H1 (cell line): ENCODE results near the gene PPM1D. TPM values are rescaled to one million over a fixed set of nuclear protein-coding genes. Genes with fewer than 3 reads are reported as not detected.

Experiments
- CTCF ChIA-PET: fragments of 300-600 bp; sonication (Branson Sonifier 250); formaldehyde crosslinking; loops from one replicate; lab custom pipeline; 2021; ENCODE audit not compliant: partially characterized antibody; lab: Charles Lee
- POLR2A ChIA-PET: fragments of 300-600 bp; sonication (Branson Sonifier 250); formaldehyde crosslinking; loops from one replicate; lab custom pipeline; 2021; ENCODE audit warnings: inconsistent platforms; ENCODE audit not compliant: partially characterized antibody; lab: Charles Lee
- DNase-seq, 2 experiments: peaks; one replicate each; pipeline versions ENCODE4 v3.0.0 to v3.0.0-alpha.2; 2010 to 2022; ENCODE audit warnings: low spot score in 2 of 2, low read depth in 1 of 2, mixed read lengths in 1 of 2
- FAIRE-seq: peaks from 2 replicates; lab custom pipeline; 2011; peaks lifted over from hg19 to GRCh38; lab: Jason Lieb, UNC
- H2AFZ ChIP-seq: 2 replicates; pipeline ENCODE4 v1.8.1; 2012; ENCODE audit warnings: low read length, inconsistent platforms
- H2AK5ac ChIP-seq: 2 replicates; pipeline ENCODE4 v1.6.1; 2013; ENCODE audit warnings: low read depth, low read length
- H2BK120ac ChIP-seq: replicated peaks from 2 replicates; pipeline ENCODE3; 2013; ENCODE audit warnings: low read depth, low read length, inconsistent platforms
- H2BK12ac ChIP-seq: 2 replicates; pipeline ENCODE4 v1.6.1; 2013; ENCODE audit warnings: low read depth, low read length
- H2BK15ac ChIP-seq: 2 replicates; pipeline ENCODE4 v1.6.1; 2013; ENCODE audit warnings: low read length
- H2BK20ac ChIP-seq: 2 replicates; pipeline ENCODE4 v1.6.1; 2013; ENCODE audit warnings: low read length
- H2BK5ac ChIP-seq: 2 replicates; pipeline ENCODE4 v1.6.1; 2013; ENCODE audit warnings: low read depth, low read length
- H3K14ac ChIP-seq: 2 replicates; pipeline ENCODE4 v1.6.1; 2013; ENCODE audit warnings: inconsistent platforms; ENCODE audit not compliant: insufficient read length
- H3K18ac ChIP-seq: 2 replicates; pipeline ENCODE4 v1.6.1; 2013; ENCODE audit warnings: low read length; ENCODE audit errors: extremely low read depth
- H3K23ac ChIP-seq: 2 replicates; pipeline ENCODE4 v1.6.1; 2013; ENCODE audit warnings: inconsistent platforms; ENCODE audit not compliant: insufficient read length
- H3K23me2 ChIP-seq: 2 replicates; pipeline ENCODE4 v1.6.1; 2013; ENCODE audit warnings: low read depth, low read length
- H3K27ac ChIP-seq: 2 replicates; pipeline ENCODE4 v1.6.1; 2011; ENCODE audit warnings: low read depth, low read length, inconsistent platforms
- H3K27me3 ChIP-seq, 4 experiments: replicated peaks in 1 of 4; 1 replicate in 1 of 4; 2 replicates in 3 of 4; pipeline versions ENCODE4 v1.6.1 to v1.8.1; 2011 to 2013; ENCODE audit warnings: low read length in 3 of 4, mild to moderate bottlenecking in 3 of 4, inconsistent platforms in 2 of 4, mixed read lengths in 2 of 4, moderate library complexity in 1 of 4; ENCODE audit not compliant: control insufficient read depth in 3 of 4, insufficient read depth in 3 of 4; ENCODE audit errors: extremely low read depth in 1 of 4
- H3K36me3 ChIP-seq, 4 experiments: 2 replicates each; pipeline versions ENCODE4 v1.6.1 to v1.8.1; 2011 to 2013; ENCODE audit warnings: mild to moderate bottlenecking in 4 of 4, low read length in 3 of 4, moderate library complexity in 2 of 4, control low read depth in 1 of 4, inconsistent platforms in 1 of 4; ENCODE audit not compliant: insufficient read depth in 4 of 4, control insufficient read depth in 2 of 4
- H3K4ac ChIP-seq: replicated peaks from 2 replicates; pipeline ENCODE3; 2013; ENCODE audit warnings: low read length, low read depth, mixed read lengths, inconsistent platforms; ENCODE audit not compliant: insufficient read length
- H3K4me1 ChIP-seq, 4 experiments: replicated peaks in 1 of 4; 1 replicate in 1 of 4; 2 replicates in 3 of 4; pipeline versions ENCODE4 v1.6.1 to v1.8.1; 2011 to 2013; ENCODE audit warnings: low read length in 3 of 4, inconsistent platforms in 2 of 4, mixed read lengths in 1 of 4; ENCODE audit not compliant: insufficient read depth in 4 of 4, control insufficient read depth in 3 of 4
- H3K4me2 ChIP-seq, 2 experiments: 2 replicates each; pipeline versions ENCODE4 v1.6.1 to v1.8.1; 2011 to 2013; ENCODE audit warnings: low read depth in 2 of 2, low read length in 2 of 2, control low read depth in 1 of 2, inconsistent platforms in 1 of 2, mild to moderate bottlenecking in 1 of 2; ENCODE audit not compliant: insufficient read depth in 1 of 2
- H3K4me3 ChIP-seq, 4 experiments: fragments of 200-600, 300-600 bp in 1 of 4; sonication (generic), shearing (Covaris generic), sonication (Bioruptor Twin) in 1 of 4; 2 replicates each; pipeline versions ENCODE4 v1.5.1 to v1.8.1; 2011 to 2016; ENCODE audit warnings: low read length in 4 of 4, low read depth in 3 of 4, control low read depth in 2 of 4, inconsistent platforms in 2 of 4, mild to moderate bottlenecking in 2 of 4, mixed read lengths in 1 of 4, moderate library complexity in 1 of 4; ENCODE audit not compliant: insufficient read depth in 2 of 4; ENCODE audit errors: extremely low read depth in 1 of 4
- H3K56ac ChIP-seq: replicated peaks from 2 replicates; pipeline ENCODE3; 2013; ENCODE audit warnings: low read depth, mild to moderate bottlenecking, mixed read lengths, low read length, inconsistent platforms; ENCODE audit not compliant: insufficient read length
- H3K79me1 ChIP-seq: 2 replicates; pipeline ENCODE4 v1.6.1; 2013; ENCODE audit warnings: low read depth, low read length, control low read depth
- H3K79me2 ChIP-seq, 2 experiments: 2 replicates each; pipeline versions ENCODE4 v1.6.1 to v1.8.1; 2012 to 2013; ENCODE audit warnings: low read length in 2 of 2, mild to moderate bottlenecking in 2 of 2, inconsistent platforms in 1 of 2; ENCODE audit not compliant: insufficient read depth in 2 of 2, control insufficient read depth in 1 of 2
- H3K9ac ChIP-seq, 4 experiments: replicated peaks in 1 of 4; 1 replicate in 1 of 4; 2 replicates in 3 of 4; pipeline versions ENCODE4 v1.6.1 to v1.8.1; 2011 to 2013; ENCODE audit warnings: low read depth in 3 of 4, low read length in 3 of 4, control low read depth in 2 of 4, mild to moderate bottlenecking in 2 of 4, moderate library complexity in 2 of 4, inconsistent platforms in 1 of 4; ENCODE audit errors: extremely low read depth in 1 of 4
- H3K9me3 ChIP-seq, 2 experiments: 2 replicates each; pipeline versions ENCODE4 v1.6.1 to v1.8.1; 2012 to 2013; ENCODE audit warnings: mild to moderate bottlenecking in 2 of 2, moderate library complexity in 2 of 2, control low read depth in 1 of 2, inconsistent platforms in 1 of 2, low read depth in 1 of 2, low read length in 1 of 2, mixed read lengths in 1 of 2; ENCODE audit not compliant: insufficient read depth in 2 of 2
- H4K20me1 ChIP-seq, 2 experiments: replicated peaks in 1 of 2; 2 replicates each; pipeline versions ENCODE3 to v1.8.1; 2011 to 2013; ENCODE audit warnings: inconsistent platforms in 2 of 2, low read length in 2 of 2, mild to moderate bottlenecking in 1 of 2; ENCODE audit not compliant: insufficient read depth in 2 of 2, control insufficient read depth in 1 of 2
- H4K5ac ChIP-seq: 2 replicates; pipeline ENCODE4 v1.6.1; 2013; ENCODE audit warnings: low read length, low read depth, mixed read lengths, inconsistent platforms; ENCODE audit not compliant: insufficient read length
- H4K8ac ChIP-seq: 2 replicates; pipeline ENCODE4 v1.8.0; 2013; ENCODE audit warnings: mild to moderate bottlenecking, moderate library complexity, low read length, inconsistent platforms; ENCODE audit not compliant: insufficient read depth; ENCODE audit errors: extremely low read depth
- H4K91ac ChIP-seq: replicated peaks from 2 replicates; pipeline ENCODE3; 2013; ENCODE audit warnings: low read length, mixed read lengths, inconsistent platforms; ENCODE audit not compliant: insufficient read length
- ATF3 ChIP-seq: IDR thresholded peaks from 2 replicates; pipeline ENCODE4 v1.6.1; 2011; ENCODE audit warnings: low read depth, mild to moderate bottlenecking, low read length; ENCODE audit not compliant: insufficient read depth
- CEBPB ChIP-seq: IDR thresholded peaks from 2 replicates; pipeline ENCODE4 v1.6.1; 2012; ENCODE audit warnings: low read depth, low read length
- CTCF ChIP-seq, 3 experiments: IDR thresholded peaks; 1 replicate in 2 of 3; 2 replicates in 1 of 3; pipeline versions ENCODE4 v1.5.1 to v1.6.1; 2011; ENCODE audit warnings: low read length in 3 of 3, mild to moderate bottlenecking in 3 of 3, inconsistent platforms in 2 of 3, low read depth in 1 of 3, moderate library complexity in 1 of 3; ENCODE audit not compliant: insufficient read depth in 1 of 3; ENCODE audit errors: control extremely low read depth in 1 of 3
- FOSL1 ChIP-seq: IDR thresholded peaks from 2 replicates; pipeline ENCODE4 v1.6.1; 2011; ENCODE audit warnings: mild to moderate bottlenecking, low read depth, low read length, moderate library complexity; ENCODE audit not compliant: insufficient read depth
- RAD21 ChIP-seq, 2 experiments: IDR thresholded peaks in 1 of 2; conservative IDR thresholded peaks in 1 of 2; 2 replicates each; pipeline ENCODE4 v1.6.1; 2011; ENCODE audit warnings: low read depth in 2 of 2, low read length in 2 of 2, improper control_type of control experiment in 1 of 2, inconsistent platforms in 1 of 2, mild to moderate bottlenecking in 1 of 2, moderate library complexity in 1 of 2
- TAF1 ChIP-seq: IDR thresholded peaks from 2 replicates; pipeline ENCODE4 v1.6.1; 2011; ENCODE audit warnings: mild to moderate bottlenecking, low read depth, low read length
- WGBS, 2 experiments: shearing (Covaris generic) in 1 of 2; methylation state at CpG; one replicate each; pipeline versions ENCODE4 v1.1.6 to v1.1.7; 2013 to 2015; ENCODE audit warnings: low lambda C conversion rate in 2 of 2, mixed read lengths in 2 of 2, inconsistent platforms in 1 of 2, low coverage in 1 of 2, missing lambda C conversion rate in 1 of 2; ENCODE audit not compliant: insufficient replicate concordance in 2 of 2, insufficient coverage in 1 of 2, insufficient read length in 1 of 2; ENCODE audit errors: extremely low coverage in 1 of 2, missing lambda C conversion rate in 1 of 2; 5-methylcytosine and 5-hydroxymethylcytosine counted together
- polyA plus RNA-seq, 7 experiments: library from polyadenylated mRNA; depleted of rRNA in 3 of 7; stranded (reverse) in 5 of 7; unstranded in 2 of 7; fragments of >200 nt in 5 of 7; fragments of 200-250 nt in 2 of 7; gene quantifications; 1 replicate in 5 of 7; 2 replicates in 1 of 7; 4 replicates in 1 of 7; pipeline versions ENCODE4 v1.2.1 to v1.2.3, GENCODE V29; 2011 to 2013; ENCODE audit warnings: missing spikeins in 2 of 7, mixed read lengths in 2 of 7
- total RNA-seq: library from RNA; stranded (reverse); fragmentation: NEBNext Ultra II Directional; extraction: Animal tissue kit (Norgen Biotek cat#: 25700); gene quantifications from 2 replicates; pipeline ENCODE4 v1.2.1, GENCODE V29; 2021

The PPM1D gene
- total and polyA plus RNA-seq, 2 of the 8 experiments (the other 6 are each of a cell fraction or from before 2014, with no cell fraction given): 5.0 to 16.7 TPM

- H3K79me2 ChIP-seq: peaks cover 0 to 13% of the 10 kb centered on the region in 2 experiments; a peak in 2 of 4 replicates
- H3K4me3 ChIP-seq: no peak overlapping the region
- ChIA-PET CTCF (interaction anchor here (0.6 to 2.8 kb wide), 14 partner anchors 11 to 317 kb away, joined by 3 to 29 read pairs (median 6); no protein-coding TSS in a partner anchor), POLR2A (interaction anchor here (1.8 kb wide), 1 partner anchor 39 kb away, joined by 5 read pairs; no protein-coding TSS in a partner anchor)
- no peak overlapping the region for H3K14ac ChIP-seq
- H2BK5ac ChIP-seq: no peak overlapping the region
- no peak overlapping the region for H4K91ac ChIP-seq
- TF ChIP-seq CEBPB: no peak
- no peak for TF ChIP-seq ATF3
- no peak for TF ChIP-seq TAF1
- peak; percentile 33 to 83 (median 75) for TF ChIP-seq CTCF (IDR thresholded peaks at IDR 0.05; ENCODE audit: control extremely low read depth in 1 of 3, insufficient read depth in 1 of 3, low read depth in 1 of 3, low read length in 3 of 3)
- TF ChIP-seq FOSL1: no peak
- peak; percentile 70 to 79 for TF ChIP-seq RAD21 (IDR thresholded peaks at IDR 0.05 in 1 of 2, conservative IDR thresholded peaks at IDR 0.05 in 1 of 2; ENCODE audit: low read depth in 2 of 2, low read length in 2 of 2)
- H4K8ac ChIP-seq: no peak overlapping the region
- H3K9me3 ChIP-seq: no peaks in the 10 kb centered on the region
- FAIRE-seq (no peak), DNase-seq (peak; percentile 15 to 48)
- no peaks in the 10 kb centered on the region for H3K23me2 ChIP-seq
- no peak overlapping the region for H3K4me2 ChIP-seq
- no peak overlapping the region for H3K27ac ChIP-seq
- no peak overlapping the region for H3K56ac ChIP-seq
- no peak overlapping the region for H3K9ac ChIP-seq
- H3K4ac ChIP-seq: no peak overlapping the region
- H3K18ac ChIP-seq: no peak overlapping the region
- no peak overlapping the region for H2BK12ac ChIP-seq
- H4K5ac ChIP-seq: no peak overlapping the region
- H3K4me1 ChIP-seq: no peaks in the 10 kb centered on the region
- H2BK120ac ChIP-seq: no peak overlapping the region
- no peaks in the 10 kb centered on the region; the same call in 1 of the 2 replicates for H3K79me1 ChIP-seq
- H2AFZ ChIP-seq: no peak overlapping the region
- H2BK15ac ChIP-seq: no peak overlapping the region
- peaks cover 0 to 5% of the 10 kb centered on the region in 2 experiments for H4K20me1 ChIP-seq
- no peak overlapping the region for H2AK5ac ChIP-seq
- WGBS, 2 experiments: 93% methylated on average over 1 of the region's 1 CpG; no CpG with 5 or more reads in 1 of the 2 experiments
- no peak overlapping the region for H3K23ac ChIP-seq
- no peak overlapping the region for H2BK20ac ChIP-seq
- no peaks in the 10 kb centered on the region for H3K27me3 ChIP-seq
- no peaks in the 10 kb centered on the region; a peak in 1 of 8 replicates for H3K36me3 ChIP-seq
Observed at GRCh38 chr17:60641810-60642220, 41.8 kb downstream of the PPM1D start.
